ENCODE data around the gene UBE2E1. TPM values are rescaled to one million over a fixed set of nuclear protein-coding genes. Genes with fewer than 3 reads are reported as not detected.
"Not testable (repeated sequence)": the region's sequence is repeated elsewhere in the genome, so short reads cannot be mapped to it uniquely, and the experiment has no call there.

UBE2E1 gene
- total RNA-seq, 4 donors from 2014 or later, result 82.4 to 126 (median 115) TPM

- Histone ChIP-seq H3K4me1 (peaks cover 44 to 58% (median 51%) of the 10 kb centered on the region in 4 donors), H3K27ac (replicated peaks in 1 of 4) (no peak overlapping the region), H3K4me3 (no peak overlapping the region), H3K9me3 (no peaks in the 10 kb centered on the region), H3K36me3 (no peaks in the 10 kb centered on the region), H3K27me3 (no peaks in the 10 kb centered on the region)
- no peak for DNase-seq (ENCODE audit: extremely low spot score)
- TF ChIP-seq CTCF (IDR thresholded peaks at IDR 0.05), result peak in 1 of 3 experiments; percentile 7
- TF ChIP-seq POLR2A (IDR thresholded peaks at IDR 0.05; ENCODE audit: low read depth), result no peak
- intact Hi-C loops (cut with DNase I), result no loop called here
- 67% methylated on average over 1 of the region's 1 CpG for WGBS
Observed at GRCh38 chr3:23867400-23867799, 61.6 kb downstream of the UBE2E1 start.

GRCh38 chr3:23867838-23868237, 62.1 kb downstream of the UBE2E1 start:
- intact Hi-C loops (cut with DNase I), result no loop called here
- no peak overlapping the region for H3K27ac ChIP-seq (replicated peaks in 1 of 4)
- no peaks in the 10 kb centered on the region for H3K27me3 ChIP-seq
- H3K36me3 ChIP-seq, result no peaks in the 10 kb centered on the region
- TF ChIP-seq POLR2AphosphoS5 (IDR thresholded peaks at IDR 0.05) (no peak), POLR2A (IDR thresholded peaks at IDR 0.05; ENCODE audit: low read depth) (no peak), EP300 (IDR thresholded peaks at IDR 0.05) (no peak), CTCF (IDR thresholded peaks at IDR 0.05) (no peak)
- H3K4me1 ChIP-seq, result peaks cover 47 to 59% (median 51%) of the 10 kb centered on the region in 4 donors
- WGBS, result 93% methylated on average over 1 of the region's 1 CpG
- no peak overlapping the region for H3K4me3 ChIP-seq
- H3K9me3 ChIP-seq, result no peaks in the 10 kb centered on the region
- DNase-seq (ENCODE audit: extremely low spot score), result no peak

- Histone ChIP-seq H3K4me1 (peaks cover 50 to 66% (median 60%) of the 10 kb centered on the region in 4 donors), H3K36me3 (no peaks in the 10 kb centered on the region), H3K4me3 (no peak overlapping the region), H3K9me3 (no peaks in the 10 kb centered on the region), H3K27ac (replicated peaks in 1 of 4) (no peak overlapping the region), H3K27me3 (no peaks in the 10 kb centered on the region)
- DNase-seq (ENCODE audit: extremely low spot score), result no peak
- TF ChIP-seq POLR2A (IDR thresholded peaks at IDR 0.05; ENCODE audit: low read depth) (no peak), EP300 (IDR thresholded peaks at IDR 0.05) (no peak), CTCF (IDR thresholded peaks at IDR 0.05) (no peak), POLR2AphosphoS5 (IDR thresholded peaks at IDR 0.05) (no peak)
- 85% methylated on average over 4 of the region's 4 CpGs for WGBS
- intact Hi-C loops (cut with DNase I), result no loop called here
Observed at GRCh38 chr3:23869977-23870662, 64.4 kb downstream of the UBE2E1 start.

GRCh38 chr3:23870663-23871043, 64.9 kb downstream of the UBE2E1 start:
- DNase-seq (ENCODE audit: extremely low spot score); H3K27me3 ChIP-seq; H3K9me3 ChIP-seq; H3K36me3 ChIP-seq; H3K27ac ChIP-seq (replicated peaks in 1 of 4); intact Hi-C loops (cut with DNase I); H3K4me3 ChIP-seq: not testable (repeated sequence)
- H3K4me1 ChIP-seq, result peaks cover 44 to 66% (median 58%) of the 10 kb centered on the region in 4 donors
- WGBS, result 82% methylated on average over 4 of the region's 5 CpGs

- H3K36me3 ChIP-seq; H3K4me3 ChIP-seq; H3K9me3 ChIP-seq; H3K27me3 ChIP-seq; H3K27ac ChIP-seq (replicated peaks in 1 of 4); intact Hi-C loops (cut with DNase I); DNase-seq (ENCODE audit: extremely low spot score): not testable (repeated sequence)
- WGBS, result 97% methylated on average over 13 of the region's 34 CpGs
- H3K4me1 ChIP-seq, result peaks cover 38 to 66% (median 57%) of the 10 kb centered on the region in 4 donors
Observed at GRCh38 chr3:23871361-23871760, 65.6 kb downstream of the UBE2E1 start.

- DNase-seq (ENCODE audit: extremely low spot score), result no peak
- intact Hi-C loops (cut with DNase I), result no loop called here
- no peaks in the 10 kb centered on the region for H3K27me3 ChIP-seq
- 92% methylated on average over 3 of the region's 3 CpGs for WGBS
- H3K4me1 ChIP-seq, result peaks cover 38 to 64% (median 59%) of the 10 kb centered on the region in 4 donors
- H3K36me3 ChIP-seq, result no peaks in the 10 kb centered on the region
- no peak overlapping the region for H3K4me3 ChIP-seq
- no peak for TF ChIP-seq POLR2AphosphoS5 (IDR thresholded peaks at IDR 0.05)
- no peak overlapping the region for H3K27ac ChIP-seq (replicated peaks in 1 of 4)
- H3K9me3 ChIP-seq, result no peaks in the 10 kb centered on the region
Observed at GRCh38 chr3:23872330-23872729, 66.6 kb downstream of the UBE2E1 start.
